Measurements from ENCODE around the gene AIG1.
"Not testable (repeated sequence)": the region's sequence is repeated elsewhere in the genome, so short reads cannot be mapped to it uniquely, and the experiment has no call there.

AIG1 gene

DNA sequence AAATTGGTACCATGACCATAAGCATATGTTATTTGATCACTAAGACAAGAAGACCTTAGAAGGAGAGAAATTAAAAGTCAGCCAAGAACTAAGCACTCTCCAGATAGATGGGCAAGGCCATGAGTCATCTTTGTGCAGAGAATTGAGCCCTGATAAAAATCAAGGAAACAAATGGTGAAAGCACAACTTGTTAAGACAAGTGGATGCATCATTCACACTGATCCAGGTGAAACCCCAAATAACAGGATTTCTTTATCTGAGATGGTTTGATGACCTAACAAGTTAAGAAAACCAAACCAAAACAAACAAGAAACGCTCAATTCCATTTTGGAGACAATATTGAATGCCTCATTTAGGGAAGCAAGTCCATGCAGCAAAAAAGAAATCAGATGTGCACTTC lies 268.2 kb downstream of the AIG1 start:
- no peak for DNase-seq (ENCODE audit: low read depth in 2 of 2)

DNA sequence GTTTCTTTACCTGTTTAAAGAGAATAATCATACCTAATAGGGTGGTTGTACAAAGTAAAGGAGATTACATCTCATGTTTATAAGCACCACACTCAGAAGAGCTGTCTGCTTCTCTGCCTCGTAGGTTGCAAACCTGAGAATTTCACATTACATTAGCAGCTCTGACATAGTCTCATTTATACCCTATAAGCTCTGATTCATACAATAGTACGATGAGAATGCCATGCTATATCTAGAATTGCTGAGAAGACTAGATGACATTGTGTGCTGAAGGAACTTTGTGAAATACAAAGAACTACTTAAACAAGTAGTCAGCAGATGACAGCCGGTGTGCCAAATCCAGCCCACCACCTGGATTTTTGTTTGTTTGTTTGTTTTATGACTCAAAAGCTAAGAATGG lies 268.6 kb downstream of the AIG1 start:
- no peak for DNase-seq (ENCODE audit: low read depth in 2 of 2)

DNA sequence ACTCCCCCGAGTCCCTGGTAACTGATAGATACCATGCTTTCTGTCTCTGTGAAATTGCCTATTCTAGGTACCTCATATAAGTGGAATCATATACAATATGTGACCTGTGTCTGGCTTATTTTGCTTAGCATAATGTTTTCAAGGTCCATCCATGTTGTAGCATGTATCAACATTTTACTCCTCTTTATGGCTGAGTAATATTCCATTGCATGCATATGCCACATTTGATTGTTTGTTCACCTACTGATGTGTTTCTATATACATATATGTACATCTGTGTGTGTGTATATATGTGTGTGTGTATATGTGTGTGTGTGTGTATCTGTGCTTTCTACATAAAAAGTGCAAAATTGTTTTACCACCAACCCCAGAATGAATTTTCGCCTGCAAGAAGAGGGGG lies 270.7 kb downstream of the AIG1 start:
- DNase-seq (ENCODE audit: low read depth in 2 of 2) = no peak

DNA sequence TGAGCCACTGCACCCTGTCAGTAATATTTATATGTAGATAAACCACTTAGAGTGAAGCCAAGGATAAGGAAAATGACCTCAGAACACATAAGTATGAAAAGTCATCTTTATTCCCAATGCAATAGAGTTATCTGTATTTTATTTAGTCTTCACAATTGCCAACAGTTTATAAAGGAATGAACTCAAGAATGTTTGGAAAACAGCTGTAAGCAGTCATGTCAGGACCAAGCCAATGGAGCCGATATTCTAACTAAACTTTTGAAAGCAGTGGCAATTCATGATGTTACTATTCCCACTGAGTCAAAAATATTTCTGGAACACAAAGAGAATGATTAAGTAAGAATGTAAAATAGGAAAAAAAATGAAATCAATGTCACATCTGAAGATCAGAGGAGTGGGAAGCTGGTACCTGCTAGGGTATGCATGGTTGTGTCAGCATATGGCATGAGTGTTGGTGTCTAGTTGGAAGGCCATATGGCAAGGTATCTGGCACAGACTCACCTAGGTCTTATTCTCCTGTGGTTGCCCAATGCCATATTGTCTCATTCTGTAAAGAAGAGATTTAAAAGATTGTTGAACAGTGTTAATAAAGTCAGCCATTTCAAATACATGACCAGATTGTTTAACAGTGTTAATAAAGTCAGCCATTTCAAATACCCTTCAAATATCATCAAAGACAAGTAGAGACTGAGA lies 271.6 kb downstream of the AIG1 start:
- DNase-seq (ENCODE audit: low read depth in 2 of 2) = no peak

DNA sequence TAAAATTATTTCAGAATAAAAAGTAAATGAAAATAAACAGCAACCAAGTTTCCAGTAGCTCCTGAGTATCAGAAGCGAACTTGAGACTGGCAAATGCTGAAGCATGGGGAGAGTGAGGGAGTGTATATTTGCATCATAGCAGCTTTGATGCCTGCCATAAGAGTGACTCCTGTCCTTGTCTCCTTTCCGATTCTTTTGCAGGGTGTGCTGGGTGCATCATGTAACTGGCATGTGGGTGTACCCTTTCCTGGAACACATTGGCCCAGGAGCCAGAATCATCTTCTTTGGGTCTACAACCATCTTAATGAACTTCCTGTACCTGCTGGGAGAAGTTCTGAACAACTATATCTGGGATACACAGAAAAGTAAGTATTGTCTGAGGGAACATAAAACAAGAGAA lies 272.4 kb downstream of the AIG1 start:
- no peak for DNase-seq (ENCODE audit: low read depth in 2 of 2)

DNA sequence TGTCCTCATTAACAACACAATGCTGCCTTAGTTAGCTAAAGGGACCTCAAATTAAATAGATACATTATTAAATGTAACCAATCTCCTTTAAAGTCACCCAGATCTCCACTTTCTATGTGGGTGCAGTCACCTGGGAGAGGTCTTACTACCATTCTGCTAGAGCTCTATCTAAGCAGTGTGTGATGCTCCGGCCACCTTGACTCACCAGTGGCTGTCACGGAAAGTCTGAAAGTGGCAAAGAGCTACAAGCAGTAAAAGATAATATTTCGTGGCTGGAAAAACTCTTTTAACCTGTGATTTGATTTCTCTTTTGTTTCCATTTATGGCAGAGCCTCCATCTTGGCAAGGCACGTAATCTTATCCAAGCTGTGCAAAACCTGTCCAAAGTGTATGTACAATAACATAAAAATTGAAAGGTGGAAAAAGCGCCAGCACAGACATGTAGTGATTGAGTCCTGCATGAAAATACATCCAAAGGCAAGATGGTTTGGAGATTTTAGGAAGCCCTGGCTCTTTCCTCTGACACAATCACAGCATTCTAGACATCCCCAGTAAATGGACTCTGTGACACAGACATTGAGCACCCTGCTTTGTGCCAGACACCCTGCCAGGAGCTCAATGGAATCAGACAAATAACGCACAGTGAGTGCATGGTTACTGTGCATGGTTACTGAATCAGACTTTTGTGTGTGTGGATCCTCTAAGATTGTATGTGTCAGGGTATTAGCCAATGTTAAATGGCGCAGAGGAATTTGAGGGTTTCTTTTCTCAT lies 273.2 kb downstream of the AIG1 start:
- no peak for DNase-seq (ENCODE audit: low read depth in 2 of 2)

DNA sequence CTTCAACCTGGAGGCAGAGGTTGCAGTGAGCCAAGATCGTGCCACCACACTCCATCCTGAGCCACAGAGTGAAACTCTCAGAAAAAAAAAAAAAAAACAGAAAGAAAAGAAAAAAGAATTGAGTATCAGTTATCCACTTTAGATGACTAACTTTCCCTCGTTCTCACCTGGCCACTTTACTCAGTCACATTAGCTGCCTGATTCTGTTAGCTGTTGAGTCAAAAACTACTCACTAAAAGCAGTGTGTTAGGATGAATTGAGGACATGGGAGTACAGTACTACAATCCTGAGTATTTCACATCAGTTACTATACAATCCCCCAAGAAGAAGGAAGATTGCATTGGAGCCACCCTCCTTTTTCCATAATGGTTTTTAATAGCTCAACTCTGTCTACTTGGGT lies 275.2 kb downstream of the AIG1 start:
- DNase-seq (ENCODE audit: low read depth in 2 of 2) = no peak

DNA sequence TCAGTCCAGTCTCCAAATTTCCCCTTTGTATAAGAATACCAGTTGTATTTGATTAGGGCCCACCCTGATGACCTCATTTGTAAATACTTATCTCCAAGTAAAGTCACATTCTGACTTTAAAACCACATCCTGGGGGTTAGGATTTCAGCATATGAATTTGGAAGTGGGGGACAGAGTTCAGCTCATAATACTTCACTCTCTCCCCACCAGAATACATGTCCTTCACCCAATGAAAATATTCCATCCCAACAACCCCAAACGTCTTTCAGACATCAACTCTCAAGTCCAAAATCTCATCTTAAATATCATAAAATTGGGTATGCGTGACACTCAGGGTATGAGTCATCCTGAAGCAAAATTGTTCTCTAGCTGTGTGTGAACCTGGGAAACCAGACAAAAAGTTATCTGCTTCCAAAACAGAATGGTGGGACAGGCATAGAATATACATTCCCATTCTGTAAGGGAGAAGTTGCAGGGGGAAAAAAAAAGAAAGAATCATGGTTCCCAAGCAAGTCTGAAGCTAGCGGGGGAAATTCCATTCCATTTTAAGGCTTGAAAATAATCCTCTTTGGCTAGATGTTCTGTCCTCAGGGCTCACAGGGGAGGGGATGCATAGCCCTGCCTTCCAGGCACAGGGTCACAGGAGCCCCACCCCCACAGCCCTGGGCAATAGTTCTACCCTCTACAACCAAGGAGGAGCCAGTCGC lies 275.9 kb downstream of the AIG1 start:
- DNase-seq (ENCODE audit: low read depth in 2 of 2) = no peak

DNA sequence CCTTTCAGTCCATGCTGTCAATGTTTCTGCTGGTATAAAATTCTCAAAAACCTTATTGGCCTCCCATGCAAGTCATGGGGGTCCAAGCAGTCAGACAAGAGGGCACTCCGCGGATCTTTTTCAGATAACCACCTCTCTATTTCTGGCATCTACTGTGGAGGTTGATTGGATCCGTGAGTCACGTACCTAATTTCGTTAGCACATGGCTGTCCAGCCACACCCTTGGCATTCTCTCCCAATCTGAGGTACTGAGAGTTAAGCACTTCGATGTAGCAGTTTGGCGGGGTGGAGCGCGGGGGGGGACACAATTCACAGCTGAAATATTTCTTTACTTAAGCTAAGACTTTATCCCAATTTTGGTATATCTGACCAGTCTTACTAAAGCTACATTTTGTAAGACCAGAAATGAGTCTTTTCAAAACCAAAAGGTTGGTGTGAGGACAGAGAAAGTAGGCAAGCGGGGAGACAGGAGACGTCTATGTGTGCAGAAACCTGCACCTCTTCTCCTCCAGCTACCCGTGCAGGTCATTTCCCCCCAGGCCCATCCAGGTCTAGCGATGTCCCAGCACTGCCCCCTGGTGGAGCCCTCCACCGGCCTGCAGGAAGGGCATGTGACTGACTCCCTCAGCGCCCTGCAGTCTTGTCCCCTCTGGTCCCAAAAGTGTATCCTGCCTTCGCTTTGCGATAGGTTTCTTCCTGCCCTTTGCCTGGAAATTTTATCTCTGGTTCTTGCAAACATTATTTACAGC lies 276.7 kb downstream of the AIG1 start:
- DNase-seq (ENCODE audit: low read depth in 2 of 2) = peak; percentile 46 to 55

DNA sequence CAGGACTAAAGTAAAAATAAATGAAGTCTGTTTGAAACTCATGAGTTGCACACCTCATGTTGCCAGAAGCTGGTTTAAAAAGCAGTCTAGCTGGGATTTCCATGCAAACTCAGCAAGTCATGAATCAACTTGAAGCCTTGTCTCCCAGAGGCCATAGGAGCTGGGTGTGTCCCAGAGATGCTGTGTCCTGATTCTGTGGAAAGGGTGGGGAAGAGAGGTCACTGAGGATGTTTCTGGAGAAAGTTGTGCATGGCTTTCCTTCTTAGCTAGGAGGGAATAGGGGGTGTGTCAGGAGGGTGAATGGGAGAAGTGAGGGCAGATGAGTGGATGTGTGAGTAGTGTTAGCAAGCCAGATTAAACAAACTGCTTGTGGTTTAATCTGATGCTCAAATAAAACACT lies 278.5 kb downstream of the AIG1 start:
- no peak for DNase-seq (ENCODE audit: low read depth in 2 of 2)

DNA sequence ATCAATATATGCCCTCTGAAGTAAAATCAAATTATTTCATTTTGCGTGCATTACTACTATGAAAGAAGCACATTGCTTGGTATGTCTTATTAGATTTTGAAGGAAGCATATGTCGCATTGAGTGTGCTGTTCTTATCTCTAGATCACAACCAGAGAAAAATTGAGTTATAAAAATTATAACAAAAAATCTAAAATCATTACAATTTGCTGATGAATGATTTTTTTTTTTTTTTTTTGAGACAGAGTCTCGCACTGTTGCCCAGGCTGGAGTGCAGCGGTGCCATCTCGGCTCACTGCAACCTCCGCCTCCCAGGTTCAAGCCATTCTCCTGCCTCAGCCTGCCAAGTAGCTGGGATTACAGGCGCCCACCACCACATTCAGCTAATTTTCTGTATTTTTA lies 284.8 kb downstream of the AIG1 start:
- DNase-seq (ENCODE audit: low read depth in 2 of 2) = not testable (repeated sequence)

DNA sequence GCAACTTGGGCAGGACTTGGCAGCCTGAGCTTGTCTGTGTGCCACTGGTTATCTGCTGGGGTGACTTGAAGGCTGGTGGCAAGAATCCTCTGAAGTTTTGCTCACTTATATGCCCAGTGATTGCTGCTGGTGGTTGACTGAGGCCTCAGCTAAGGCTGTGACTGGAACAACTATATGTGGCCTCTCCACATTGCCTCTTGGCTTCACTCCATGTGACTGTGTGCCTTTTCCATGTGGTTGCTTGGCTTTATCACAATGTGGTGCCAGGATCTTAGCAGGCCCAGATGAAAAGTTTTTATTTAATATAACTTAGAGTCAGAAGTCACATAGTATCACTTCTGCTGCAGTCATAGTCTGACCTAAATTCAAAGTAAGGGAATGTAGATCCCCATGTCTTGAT lies 285.3 kb downstream of the AIG1 start:
- DNase-seq (ENCODE audit: low read depth in 2 of 2) = no peak

DNA sequence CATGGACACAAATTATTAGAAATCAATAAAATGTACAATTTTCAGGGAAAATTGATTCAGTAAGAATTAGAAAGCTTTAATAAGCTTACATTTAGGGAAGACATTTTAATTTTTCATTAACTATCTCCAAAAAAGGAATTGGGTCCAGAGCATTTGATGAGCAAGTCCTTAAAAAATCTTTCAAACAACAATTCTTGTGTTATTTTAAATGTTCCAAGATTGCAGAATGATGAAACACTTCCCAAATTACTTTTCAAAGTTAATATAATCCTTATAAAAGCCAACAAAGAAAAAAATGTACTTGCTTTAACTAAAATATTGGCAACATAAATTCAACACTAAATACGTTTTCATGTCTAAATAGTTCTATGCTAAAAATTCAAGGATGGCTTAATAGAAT lies 287.8 kb downstream of the AIG1 start:
- no peak for DNase-seq (ENCODE audit: low read depth in 2 of 2)

DNA sequence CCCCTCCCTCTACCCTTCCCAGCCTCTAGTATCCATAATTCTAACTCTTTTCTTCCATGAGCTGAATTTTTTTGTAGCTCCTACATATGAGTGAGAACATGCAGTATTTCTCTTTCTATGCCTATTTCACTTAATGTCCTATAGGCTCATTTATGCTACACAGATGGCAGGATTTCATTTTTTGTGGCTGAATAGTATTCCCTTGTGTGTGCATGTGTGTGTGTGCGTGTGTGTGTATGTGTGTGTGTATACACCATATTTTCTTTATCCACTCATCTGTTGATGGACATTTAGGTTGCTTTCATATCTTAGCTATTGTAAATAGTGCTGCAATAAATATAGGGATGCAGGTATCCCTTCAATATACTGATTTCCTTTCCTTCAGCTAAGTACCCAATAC lies 288.8 kb downstream of the AIG1 start:
- DNase-seq (ENCODE audit: low read depth in 2 of 2) = no peak

DNA sequence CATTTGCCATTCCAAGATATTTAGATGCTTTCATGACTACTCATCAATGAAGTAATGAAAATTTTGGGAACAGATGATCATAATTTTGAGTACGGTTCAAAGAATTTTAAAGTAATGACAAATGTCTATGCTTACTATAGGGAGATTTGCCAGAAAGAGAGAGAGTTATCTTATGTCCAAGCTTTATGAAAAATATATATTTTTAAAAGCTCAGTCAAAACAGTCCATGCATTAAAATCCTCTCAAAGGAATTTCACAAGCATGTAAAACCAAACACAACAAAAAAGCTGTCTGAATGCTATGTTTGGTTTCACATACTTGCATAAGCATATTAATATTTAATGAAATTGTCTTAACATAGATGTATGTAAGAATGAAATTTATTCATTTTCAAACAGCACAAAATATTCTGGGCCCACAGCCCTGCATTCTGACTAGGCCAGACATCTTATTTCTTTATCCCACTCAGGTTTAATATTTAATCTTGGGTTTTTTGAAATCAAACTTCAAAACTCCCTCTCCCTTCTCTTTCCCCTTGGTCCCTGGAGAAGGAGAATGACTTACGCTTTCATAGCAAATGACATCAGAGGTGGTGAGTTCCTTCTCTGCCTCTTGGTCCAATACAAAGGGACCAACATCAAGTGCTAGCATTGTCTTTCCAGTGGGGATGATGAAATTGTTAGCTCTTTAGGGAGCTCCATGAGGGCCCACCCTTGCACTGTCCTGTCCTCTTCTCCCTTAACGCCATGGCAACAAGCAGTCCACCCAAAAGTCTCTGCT lies 295.6 kb downstream of the AIG1 start:
- no peak for DNase-seq (ENCODE audit: low read depth in 2 of 2)

DNA sequence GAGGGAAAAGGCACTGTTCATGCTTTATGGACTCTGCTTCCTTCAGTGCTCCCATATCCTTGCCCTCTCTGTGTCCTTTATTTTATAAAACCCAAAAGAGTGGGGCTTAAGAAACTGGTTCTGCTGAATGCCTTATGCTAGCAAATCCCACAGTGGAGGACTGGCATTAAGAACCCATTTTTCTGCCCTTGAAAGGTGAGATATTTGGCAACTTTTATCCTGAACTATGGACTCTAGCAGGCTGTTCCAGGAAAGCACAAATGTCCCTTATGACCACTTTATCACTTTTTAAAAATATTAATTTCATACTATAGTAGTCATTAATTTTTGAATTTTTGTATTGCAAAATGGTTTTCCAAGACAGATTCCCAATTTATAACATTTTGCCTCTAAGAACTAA lies 296.5 kb downstream of the AIG1 start:
- DNase-seq (ENCODE audit: low read depth in 2 of 2) = no peak

DNA sequence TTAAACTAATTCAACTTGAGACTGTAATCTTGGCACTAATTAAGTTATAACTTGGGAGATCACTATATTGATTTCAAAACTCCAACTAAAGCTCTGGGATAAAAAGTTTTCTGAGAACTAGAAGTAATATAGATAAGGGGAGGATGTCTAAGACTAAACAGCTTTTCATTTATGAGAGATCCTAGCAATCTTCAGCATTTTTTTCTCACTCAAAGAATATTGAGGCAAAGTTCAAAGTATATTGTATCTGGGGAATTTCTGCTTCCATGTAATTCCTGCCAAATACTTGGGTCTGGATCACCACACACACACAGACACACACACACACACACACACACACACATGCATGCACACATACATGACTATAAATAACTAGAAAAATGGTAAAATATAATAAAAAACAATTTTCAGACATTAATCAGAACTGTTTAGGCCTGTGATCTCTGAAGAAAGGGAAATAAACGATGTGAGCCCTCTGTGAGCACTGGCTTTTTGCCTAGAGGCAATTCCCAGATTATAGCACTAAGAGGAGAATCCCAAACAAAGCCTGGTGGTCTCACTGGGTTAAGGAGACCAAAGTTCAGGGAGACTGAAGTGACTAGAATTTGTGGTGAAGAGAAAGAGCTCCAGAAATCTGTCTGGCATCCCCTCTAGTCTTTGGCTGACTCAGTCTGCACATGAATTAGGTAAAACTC lies 297.0 kb downstream of the AIG1 start:
- no peak for DNase-seq (ENCODE audit: low read depth in 2 of 2)

DNA sequence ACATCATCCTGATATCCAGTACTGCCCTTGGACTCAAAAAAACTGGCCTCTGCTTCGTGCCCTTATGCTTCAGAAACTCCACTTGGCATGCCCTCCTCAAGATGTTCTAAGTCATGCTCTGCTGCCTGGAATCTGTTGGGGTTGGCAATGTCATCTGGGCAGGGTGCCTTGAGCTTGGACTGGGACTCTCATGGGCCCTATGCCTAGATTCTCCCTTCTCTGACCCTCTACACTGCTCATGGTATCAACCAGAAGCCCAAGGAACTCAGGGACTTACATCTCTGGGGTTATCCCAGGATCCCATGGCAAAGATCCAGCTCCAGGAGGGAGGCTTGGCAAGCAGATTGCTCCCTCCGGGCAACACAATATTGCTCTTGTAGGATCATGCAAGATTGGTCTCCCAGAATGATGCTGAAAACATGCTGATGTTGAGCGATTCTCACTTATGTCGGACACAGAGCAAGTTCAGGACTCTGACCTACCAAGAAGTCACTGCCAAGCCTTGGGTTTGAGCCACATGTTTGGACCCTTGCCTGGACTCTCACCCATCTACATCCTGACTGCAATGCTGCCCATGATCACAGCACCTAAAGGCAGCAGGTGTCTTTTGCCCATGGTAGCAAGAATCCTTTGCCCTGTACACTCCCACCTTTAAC lies 301.0 kb downstream of the AIG1 start:
- no peak for DNase-seq (ENCODE audit: low read depth in 2 of 2)

DNA sequence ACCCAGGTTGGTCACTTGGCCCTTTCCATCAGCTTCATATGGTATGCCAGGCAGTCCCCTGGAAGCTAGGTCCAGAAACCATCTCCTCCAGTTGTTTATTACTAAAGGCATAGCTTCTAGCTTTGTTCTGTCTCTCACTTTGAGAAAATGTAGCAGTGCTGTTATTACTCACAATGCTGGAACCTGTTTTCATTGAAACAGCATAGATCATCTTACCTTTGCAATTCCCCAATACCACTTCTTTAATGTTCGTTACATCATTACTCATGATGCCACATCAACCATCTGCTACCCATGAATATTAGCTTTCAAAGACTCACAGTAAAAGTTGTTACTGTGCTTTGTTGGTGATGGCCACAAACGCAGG lies 301.5 kb downstream of the AIG1 start:
- no peak for DNase-seq (ENCODE audit: low read depth in 2 of 2)

DNA sequence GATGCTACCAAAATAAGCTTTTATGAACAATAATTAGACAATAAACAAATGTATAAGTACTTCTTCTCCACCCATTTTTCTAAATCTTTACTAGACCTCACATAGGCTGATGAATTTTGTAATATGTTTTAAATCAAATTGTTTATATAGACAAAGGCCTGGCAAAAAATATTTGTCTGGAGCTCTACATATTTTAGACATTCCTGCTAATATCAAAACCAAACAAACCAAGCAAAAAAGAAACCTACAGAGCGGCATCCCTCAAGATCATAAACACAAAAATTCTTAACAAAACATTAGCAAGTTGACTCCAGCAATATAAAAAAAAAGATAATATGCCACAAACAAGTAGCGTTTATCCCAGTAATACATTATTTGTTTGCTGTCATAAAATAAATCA lies 302.6 kb downstream of the AIG1 start:
- DNase-seq (ENCODE audit: low read depth in 2 of 2) = no peak
